Stimulated activated CD8-positive, alpha-beta memory T cell treated with anti-CD3 and anti-CD28 coated beads, Interleukin-12 subunit alpha, Interleukin-12 subunit beta, amount 100 ng/mL, for 1 hour (primary cell): Measurements from ENCODE around the gene CYP2B6.
"Not testable (repeated sequence)": the region's sequence is repeated elsewhere in the genome, so short reads cannot be mapped to it uniquely, and the experiment has no call there.

Experiments used
- DNase-seq: peaks from one replicate; pipeline ENCODE4 v3.0.0-alpha.2; 2020; ENCODE audit warnings: low read depth

Gene CYP2B6

GRCh38 chr19:40990972-40991381 lies at the start of gene CYP2B6:
TSS of gene CYP2B6 (plus strand) at chr19:40991282. CDS start at chr19:40991306, 24 bp downstream.
- DNase-seq: no peak

DNA sequence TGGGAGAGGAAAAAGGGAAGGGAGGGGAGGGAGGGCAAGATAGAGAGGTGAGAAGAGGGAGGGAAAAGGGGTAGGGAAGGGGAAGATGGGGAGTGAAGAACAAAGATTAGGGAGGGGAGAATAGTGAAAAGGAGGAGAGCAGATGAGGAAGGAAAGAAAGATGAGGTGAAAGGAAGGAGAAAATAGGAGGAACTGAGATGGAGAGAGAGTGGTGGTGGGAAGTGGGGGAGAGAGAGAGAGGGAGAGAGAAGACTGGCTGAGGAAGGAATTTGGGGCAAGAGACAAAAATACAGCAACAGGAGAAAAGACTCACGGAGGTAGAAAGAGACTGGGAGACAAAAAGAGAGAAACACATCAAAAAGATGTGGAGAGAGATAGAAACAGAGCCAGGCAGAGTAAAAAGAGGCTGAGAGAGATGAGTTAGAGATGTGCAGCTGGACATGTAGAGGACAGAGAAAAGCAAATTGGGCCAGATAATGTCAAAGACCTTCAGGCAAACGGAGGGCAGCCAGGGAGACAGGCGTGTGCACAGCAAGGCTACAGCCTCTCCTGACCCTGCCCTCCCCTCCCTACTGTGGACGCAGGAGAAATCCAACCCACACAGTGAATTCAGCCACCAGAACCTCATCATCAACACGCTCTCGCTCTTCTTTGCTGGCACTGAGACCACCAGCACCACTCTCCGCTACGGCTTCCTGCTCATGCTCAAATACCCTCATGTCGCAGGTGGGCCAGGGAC lies 49.4 kb upstream of the CYP2B6 start:
- no peak for DNase-seq

DNA sequence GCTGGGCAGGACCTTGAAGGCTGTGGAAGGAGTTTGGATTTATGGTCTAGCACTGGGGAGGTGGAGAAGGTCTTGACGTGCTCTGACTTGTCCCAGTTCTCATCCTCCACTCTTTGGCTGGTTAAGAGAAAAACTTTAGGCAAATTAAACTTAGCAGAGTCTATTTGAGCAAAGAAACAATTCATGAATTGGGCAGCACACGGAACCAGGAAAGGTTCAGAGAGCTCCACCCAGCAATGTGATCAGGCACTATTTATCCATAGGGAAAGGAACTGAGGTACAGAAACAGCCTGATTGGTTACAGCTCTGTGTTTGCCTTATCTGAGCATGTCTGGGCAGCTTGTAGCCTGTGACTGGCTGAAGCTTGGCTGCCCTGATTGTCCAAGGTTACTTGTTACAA lies 45.4 kb upstream of the CYP2B6 start:
- DNase-seq: no peak

DNA sequence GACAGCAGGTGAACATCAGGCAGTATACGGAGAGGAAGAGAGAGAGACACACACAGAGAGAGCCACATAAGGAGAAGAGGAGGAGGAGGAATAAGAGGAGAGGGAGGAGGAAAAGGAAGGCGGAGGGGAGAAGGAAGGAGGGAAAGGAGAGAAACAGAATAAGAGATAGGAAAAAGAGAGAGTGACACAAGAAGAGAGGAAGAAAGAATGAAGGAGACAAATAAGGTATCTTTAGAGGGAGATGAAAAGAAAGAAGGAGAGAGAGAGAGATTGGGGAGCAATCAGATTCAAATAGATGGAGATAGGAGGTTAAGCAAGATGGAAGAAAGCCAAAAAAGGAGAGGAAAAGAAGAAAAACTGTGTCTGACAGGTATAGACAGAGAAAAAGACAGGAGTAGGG lies 44.0 kb upstream of the CYP2B6 start:
- DNase-seq: no peak

DNA sequence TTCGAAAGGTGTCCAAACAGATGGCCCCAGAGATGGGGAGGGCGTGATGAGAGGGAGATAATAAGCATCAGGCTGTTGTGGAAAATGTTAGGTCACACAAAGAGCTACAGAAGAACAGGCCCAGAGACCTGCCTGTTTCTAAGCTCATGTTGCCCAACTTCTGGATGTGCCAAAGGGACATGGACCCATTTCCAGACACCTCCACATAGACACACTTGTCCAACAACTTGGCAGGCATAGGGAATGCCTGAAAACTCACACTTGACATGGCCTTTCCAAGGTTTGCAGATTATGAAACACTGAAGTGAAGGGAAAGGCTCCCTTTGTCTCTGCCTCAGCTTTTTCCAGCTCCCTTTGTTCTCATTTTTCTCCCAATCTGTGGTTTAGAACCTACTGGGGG lies 43.5 kb upstream of the CYP2B6 start:
- DNase-seq: no peak

DNA sequence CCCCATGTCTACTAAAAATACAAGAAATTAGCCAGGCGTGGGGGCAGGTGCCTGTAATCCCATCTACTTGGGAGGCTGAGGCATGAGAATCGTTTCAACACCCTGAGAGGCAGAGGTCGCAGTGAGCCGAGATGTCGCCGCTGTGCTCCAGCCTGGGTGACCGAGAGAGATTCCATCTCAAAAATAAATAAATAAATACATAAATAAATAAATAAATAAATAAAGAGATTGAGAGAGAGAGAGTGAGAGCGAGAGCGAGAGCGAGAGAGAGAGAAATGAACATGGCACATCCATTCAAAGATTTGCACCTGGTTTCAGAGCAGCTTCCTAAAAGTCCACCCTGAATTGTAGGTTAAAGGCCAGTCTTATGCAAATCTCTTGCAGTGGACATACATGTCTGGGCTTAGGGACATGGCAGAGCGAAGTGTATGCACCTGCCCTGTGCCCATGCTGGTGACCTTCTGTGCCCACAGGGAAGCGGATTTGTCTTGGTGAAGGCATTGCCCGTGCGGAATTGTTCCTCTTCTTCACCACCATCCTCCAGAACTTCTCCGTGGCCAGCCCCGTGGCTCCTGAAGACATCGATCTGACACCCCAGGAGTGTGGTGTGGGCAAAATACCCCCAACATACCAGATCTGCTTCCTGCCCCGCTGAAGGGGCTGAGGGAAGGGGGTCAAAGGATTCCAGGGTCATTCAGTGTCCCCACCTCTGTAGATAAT lies 42.3 kb upstream of the CYP2B6 start:
- DNase-seq: no peak

DNA sequence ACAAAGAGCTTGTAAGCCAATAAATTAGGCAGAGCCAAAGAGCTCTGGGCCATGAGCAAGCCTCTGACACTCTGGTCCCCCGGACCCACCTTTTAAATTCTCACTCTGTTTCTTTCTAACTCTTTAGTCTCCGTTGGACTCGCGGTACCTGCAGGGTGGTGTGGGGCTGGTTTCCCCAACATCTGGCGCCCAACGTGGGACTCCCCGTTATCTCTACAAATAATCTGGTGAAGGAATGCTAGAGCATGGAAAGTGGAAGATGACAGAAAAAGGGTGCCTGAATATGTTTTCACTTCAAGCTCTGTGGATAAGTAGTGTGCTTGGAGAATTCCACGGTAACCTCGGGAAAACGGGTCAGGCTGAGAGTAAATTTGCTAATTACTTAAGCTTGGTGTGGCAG lies 36.5 kb upstream of the CYP2B6 start:
- no peak for DNase-seq

GRCh38 chr19:40959338-40959737 lies 31.7 kb upstream of the CYP2B6 start:
- DNase-seq: no peak

DNA sequence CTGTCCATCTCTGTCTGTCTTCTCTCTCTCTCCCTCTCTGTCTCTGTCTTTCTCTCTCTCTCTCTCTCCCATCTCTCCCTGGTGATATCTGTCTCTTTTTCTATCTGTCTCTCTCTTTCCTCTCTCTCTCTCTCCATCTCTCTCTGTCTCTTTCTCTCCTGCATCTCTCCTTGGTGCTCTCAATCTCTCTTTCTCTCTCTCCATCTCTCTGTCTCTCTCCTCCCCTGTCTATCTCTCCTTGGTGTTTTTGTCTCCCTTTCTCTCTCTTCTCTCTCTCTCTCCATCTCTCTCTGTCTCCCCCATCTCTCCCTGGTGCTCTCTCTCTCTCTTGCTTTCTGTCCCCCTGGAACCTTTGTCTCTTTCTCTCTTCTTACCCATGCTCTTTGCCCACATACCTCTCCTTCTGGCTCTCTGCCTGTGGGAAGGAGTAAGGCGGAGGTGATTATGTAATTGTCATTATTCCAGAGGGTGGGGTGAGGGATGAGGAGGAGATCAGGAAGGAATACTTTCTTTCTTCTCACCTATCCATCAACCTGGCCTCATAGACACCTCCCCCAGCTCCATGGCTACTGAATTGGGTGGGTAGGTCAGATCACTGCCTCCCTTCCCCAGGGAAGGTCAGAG lies 30.9 kb upstream of the CYP2B6 start:
- DNase-seq: no peak

GRCh38 chr19:40960780-40961179 lies 30.3 kb upstream of the CYP2B6 start:
- DNase-seq: no peak

GRCh38 chr19:40962460-40962961 lies 28.6 kb upstream of the CYP2B6 start:
- no peak for DNase-seq

- not testable (repeated sequence) for DNase-seq
These were observed 26.7 kb upstream of the CYP2B6 start for GRCh38 chr19:40964361-40964760.

- not testable (repeated sequence) for DNase-seq
These were observed 25.7 kb upstream of the CYP2B6 start for GRCh38 chr19:40965351-40965750.

DNA sequence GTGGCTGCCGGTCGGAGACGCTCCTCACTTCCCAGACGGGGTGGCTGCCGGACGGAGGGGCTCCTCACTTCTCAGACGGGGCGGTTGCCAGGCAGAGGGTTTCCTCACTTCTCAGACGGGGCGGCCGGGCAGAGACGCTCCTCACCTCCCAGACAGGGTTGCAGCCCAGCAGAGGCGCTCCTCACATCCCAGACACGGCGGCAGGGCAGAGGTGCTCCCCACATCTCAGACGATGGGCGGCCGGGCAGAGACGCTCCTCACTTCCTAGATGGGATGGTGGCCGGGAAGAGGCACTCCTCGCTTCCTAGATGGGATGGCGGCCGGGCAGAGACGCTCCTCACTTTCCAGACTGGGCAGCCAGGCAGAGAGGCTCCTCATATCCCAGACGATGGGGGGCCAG lies 24.5 kb upstream of the CYP2B6 start:
- not testable (repeated sequence) for DNase-seq

DNA sequence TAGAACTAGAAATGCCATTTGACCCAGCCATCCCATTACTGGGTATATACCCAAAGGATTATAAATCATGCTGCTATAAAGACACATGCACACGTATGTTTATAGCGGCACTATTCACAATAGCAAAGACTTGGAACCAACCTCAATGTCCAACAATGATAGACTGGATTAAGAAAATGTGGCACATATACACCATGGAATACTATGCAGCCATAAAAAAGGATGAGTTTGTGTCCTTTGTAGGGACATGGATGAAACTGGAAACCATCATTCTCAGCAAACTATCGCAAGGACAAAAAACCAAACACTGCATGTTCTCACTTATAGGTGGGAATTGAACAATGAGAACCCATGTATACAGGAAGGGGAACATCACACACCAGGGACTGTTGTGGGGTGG lies 23.0 kb upstream of the CYP2B6 start:
- not testable (repeated sequence) for DNase-seq

GRCh38 chr19:40969721-40970120 lies 21.4 kb upstream of the CYP2B6 start:
- DNase-seq: not testable (repeated sequence)

- DNase-seq: not testable (repeated sequence)
These were observed 20.4 kb upstream of the CYP2B6 start for GRCh38 chr19:40970396-40971345.

- peak; percentile 76 for DNase-seq
These were observed 16.4 kb upstream of the CYP2B6 start for GRCh38 chr19:40974633-40975037.

DNA sequence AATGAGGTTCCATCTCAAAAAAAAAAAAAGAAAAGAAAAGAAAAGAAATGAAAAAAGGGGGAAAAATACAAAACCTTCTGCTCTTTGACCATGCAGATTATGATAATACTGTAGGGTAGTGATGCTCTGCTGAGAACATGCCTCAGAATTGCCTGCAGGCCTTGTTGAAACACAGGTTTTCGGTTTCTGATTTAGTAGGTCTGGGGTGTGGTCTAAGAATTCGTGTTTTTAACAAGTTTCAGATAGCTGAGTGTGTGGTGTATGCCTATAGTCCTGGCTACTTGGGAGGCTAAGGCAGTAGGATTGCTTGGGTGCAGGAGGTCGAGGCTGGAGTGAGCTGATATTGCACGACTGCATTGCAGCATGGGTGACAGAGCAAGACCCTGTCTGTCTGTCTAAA lies 14.9 kb upstream of the CYP2B6 start:
- no peak for DNase-seq

DNA sequence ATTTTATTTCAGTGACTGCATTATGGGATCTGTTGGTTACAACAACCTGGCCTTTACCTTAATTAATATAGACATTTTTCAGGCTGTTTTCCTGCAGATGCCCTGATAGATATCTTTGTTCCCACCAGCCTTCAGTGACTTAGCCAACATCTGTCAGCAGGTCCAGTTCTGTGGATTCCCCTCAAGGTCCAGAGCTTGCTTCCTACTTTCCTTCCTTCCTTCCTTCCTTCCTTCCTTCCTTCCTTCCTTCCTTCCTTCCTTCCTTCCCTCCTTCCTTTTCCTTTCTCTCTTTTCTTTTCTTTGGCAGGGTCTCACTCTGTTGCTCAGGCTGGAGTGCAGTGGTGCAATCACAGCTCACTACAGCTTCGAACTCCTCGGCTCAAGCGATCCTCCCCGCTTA lies 14.4 kb upstream of the CYP2B6 start:
- no peak for DNase-seq

GRCh38 chr19:40979759-40980158 lies 11.3 kb upstream of the CYP2B6 start:
- DNase-seq: not testable (repeated sequence)
